Ovary (tissue), 10 donors: ENCODE results near the gene YIPF4. TPM values are rescaled to one million over a fixed set of nuclear protein-coding genes. Genes with fewer than 3 reads are reported as not detected.

Source experiments
- DNase-seq, 5 donors: peaks; one replicate each; pipeline ENCODE4 v3.0.0-alpha.2; 2019 to 2020
- H3K27ac ChIP-seq, 2 donors: fragments of 200-600 bp; one replicate each; pipeline versions ENCODE4 v1.5.1 to v1.8.0; 2019 to 2022
- H3K27me3 ChIP-seq: fragments of 200-600 bp; one replicate; pipeline ENCODE4 v1.8.0; 2022
- H3K36me3 ChIP-seq: fragments of 200-600 bp; sonication (generic); one replicate; pipeline ENCODE4 v1.5.1; 2019
- H3K4me1 ChIP-seq: one replicate; pipeline ENCODE4 v1.8.1; 2013; ENCODE audit warnings: mild to moderate bottlenecking, moderate library complexity; ENCODE audit not compliant: insufficient read depth
- H3K4me3 ChIP-seq: fragments of 200-600 bp; sonication (generic); one replicate; pipeline ENCODE4 v1.5.1; 2017
- H3K9me3 ChIP-seq, 2 donors: fragments of 200-600 bp in 1 of 2; sonication (generic) in 1 of 2; one replicate each; pipeline versions ENCODE4 v1.5.1 to v1.8.1; 2013 to 2019; ENCODE audit warnings: mild to moderate bottlenecking in 1 of 2, moderate library complexity in 1 of 2
- EP300 ChIP-seq: sonication (generic); formaldehyde crosslinking; IDR thresholded peaks from one replicate; pipeline ENCODE4 v1.6.1; 2017; ENCODE audit warnings: antibody characterized with exemption
- POLR2A ChIP-seq: fragments of 450-650 bp; IDR thresholded peaks from one replicate; pipeline ENCODE4 v1.6.1; 2017; ENCODE audit warnings: antibody characterized with exemption, mild to moderate bottlenecking, moderate library complexity
- WGBS, 3 donors: extraction: QIAGEN DNeasy Blood & Tissue Kit in 1 of 3; methylation state at CpG; one replicate each; pipeline versions ENCODE4 v1.1.5 to v1.1.7; 2013 to 2017; 5-methylcytosine and 5-hydroxymethylcytosine counted together
- intact Hi-C, 4 donors: fragments of 100-400 bp; cut with DNase I; formaldehyde crosslinking; loops; one replicate each; pipeline versions ENCODE4 v1.11.0 to v1.15.1; 2022 to 2023
- long read RNA-seq, 3 donors: library from polyadenylated mRNA in 2 of 3; unstranded in 2 of 3; transcript quantifications; one replicate each; pipeline ENCODE4 v2.0.0 and lab custom pipeline, GENCODE V29; 2021 to 2026
- polyA plus RNA-seq, 2 donors: library from polyadenylated mRNA; stranded (reverse); fragments of 200-250 nt in 1 of 2; fragments of 350-450 nt in 1 of 2; fragmentation: Illumina TruSeq in 1 of 2; extraction: RNeasy Lipid Tissue Mini Kit (QIAGEN cat#74804) in 1 of 2; gene quantifications; one replicate each; pipeline ENCODE4 v1.2.3, GENCODE V29; 2013 to 2014
- total RNA-seq, 7 donors: library from RNA; depleted of rRNA in 2 of 7; stranded (reverse); fragments of >200 nt in 2 of 7; fragmentation: NEBNext Ultra II Directional in 3 of 7; extraction: Animal tissue kit (Norgen Biotek cat#: 25700) in 3 of 7; gene quantifications; one replicate each; pipeline versions ENCODE4 v1.1.0 to v1.2.4, GENCODE V29; 2016 to 2023
- TF ChIP-seq, protein P1 (sequence below), 3 donors: fragments of 450-650 bp in 2 of 3; fragments of 200-600 bp in 1 of 3; IDR thresholded peaks; one replicate each; pipeline versions ENCODE4 v1.5.1 to v1.8.0; 2016 to 2022; ENCODE audit warnings: antibody characterized with exemption in 3 of 3, mild to moderate bottlenecking in 1 of 3
- donor health status: DM: no; HTN: no; CAD: no; lungs with moderate emphysema.
- donor health status: DM: no; HTN: no; CAD: no.
- donor health status: Bipolar disorder and iron deficiency.
- donor health status: DM: yes; HTN: yes; CAD: no.
- donor health status: DM: no; HTN: no; CAD: no.
- donor health status: DM: yes; HTN: yes; CAD: no.

The YIPF4 gene
- total RNA-seq (10 to 100 TPM; 10.3 to 45.0 (median 37.7) TPM), polyA plus RNA-seq (10 to 100 TPM; 15.6 to 28.5 TPM)
- long read RNA-seq, donor 1, full-length matches to known transcripts = 76 of 114 reads
- long read RNA-seq, donor 1, partial matches to known transcripts = 7 of 114 reads
- long read RNA-seq, donor 1, other reads (novel, unspliced or antisense) = 31 of 114 reads
- long read RNA-seq, donor 2, full-length matches to known transcripts = 26 of 26 reads
- long read RNA-seq, donor 2, partial matches to known transcripts = 0 of 26 reads
- long read RNA-seq, donor 2, other reads (novel, unspliced or antisense) = 0 of 26 reads
- long read RNA-seq, donor 3, full-length matches to known transcripts = 47 of 61 reads
- long read RNA-seq, donor 3, partial matches to known transcripts = 6 of 61 reads
- long read RNA-seq, donor 3, other reads (novel, unspliced or antisense) = 8 of 61 reads

DNA sequence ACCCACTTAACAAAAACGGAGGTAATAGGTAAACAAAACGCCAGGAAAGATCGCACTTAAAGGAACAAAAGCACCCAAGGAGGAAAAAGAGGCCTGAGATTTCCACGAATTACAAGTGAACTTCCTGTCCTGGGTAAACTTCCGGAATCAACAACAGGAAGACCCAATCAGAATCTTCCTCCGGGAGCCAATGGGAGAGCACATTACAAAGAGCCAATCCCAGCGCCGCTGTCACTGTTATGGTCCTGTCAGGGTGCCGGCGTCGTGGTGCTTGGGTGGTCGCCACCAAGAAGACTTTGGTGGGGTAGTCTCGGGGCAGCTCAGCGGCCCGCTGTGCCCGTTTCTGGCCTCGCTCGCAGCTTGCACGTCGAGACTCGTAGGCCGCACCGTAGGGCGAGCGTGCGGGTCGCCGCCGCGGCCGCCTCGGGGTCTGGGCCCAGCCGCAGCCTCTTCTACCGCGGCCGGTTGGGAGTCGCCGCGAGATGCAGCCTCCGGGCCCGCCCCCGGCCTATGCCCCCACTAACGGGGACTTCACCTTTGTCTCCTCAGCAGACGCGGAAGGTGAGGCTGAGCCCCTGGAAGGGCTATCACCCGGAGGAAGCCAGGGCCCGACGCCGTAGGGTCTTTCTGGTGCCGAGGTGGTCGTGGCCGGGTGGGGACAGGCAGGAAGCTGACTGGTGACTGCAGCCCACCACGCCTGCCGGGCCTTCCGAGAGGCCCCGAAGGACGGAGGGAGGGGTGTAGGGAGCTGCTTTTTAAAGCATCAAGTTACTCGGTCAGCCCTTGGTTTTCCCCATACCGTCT, at the start of gene YIPF4:
Gene YIPF4 (plus strand): TSS at position 231 of the 804 bp plus-strand sequence. CDS start 252 bp downstream, at position 483.
- peaks cover 5% of the 10 kb centered on the region for H3K4me1 ChIP-seq
- WGBS, 3 donors = 0% methylated on average over 46 to 59 of the region's 59 CpGs
- no peaks in the 10 kb centered on the region for H3K36me3 ChIP-seq
- H3K9me3 ChIP-seq = no peaks in the 10 kb centered on the region
- DNase-seq = peak; percentile 80 to 95 (median 92)
- H3K4me3 ChIP-seq = peak within 1 kb of the TSS; percentile 98
- H3K27me3 ChIP-seq = no peaks in the 10 kb centered on the region
- TF ChIP-seq POLR2A (peak; percentile 44), EP300 (no peak)
- TF ChIP-seq, protein P1, sequence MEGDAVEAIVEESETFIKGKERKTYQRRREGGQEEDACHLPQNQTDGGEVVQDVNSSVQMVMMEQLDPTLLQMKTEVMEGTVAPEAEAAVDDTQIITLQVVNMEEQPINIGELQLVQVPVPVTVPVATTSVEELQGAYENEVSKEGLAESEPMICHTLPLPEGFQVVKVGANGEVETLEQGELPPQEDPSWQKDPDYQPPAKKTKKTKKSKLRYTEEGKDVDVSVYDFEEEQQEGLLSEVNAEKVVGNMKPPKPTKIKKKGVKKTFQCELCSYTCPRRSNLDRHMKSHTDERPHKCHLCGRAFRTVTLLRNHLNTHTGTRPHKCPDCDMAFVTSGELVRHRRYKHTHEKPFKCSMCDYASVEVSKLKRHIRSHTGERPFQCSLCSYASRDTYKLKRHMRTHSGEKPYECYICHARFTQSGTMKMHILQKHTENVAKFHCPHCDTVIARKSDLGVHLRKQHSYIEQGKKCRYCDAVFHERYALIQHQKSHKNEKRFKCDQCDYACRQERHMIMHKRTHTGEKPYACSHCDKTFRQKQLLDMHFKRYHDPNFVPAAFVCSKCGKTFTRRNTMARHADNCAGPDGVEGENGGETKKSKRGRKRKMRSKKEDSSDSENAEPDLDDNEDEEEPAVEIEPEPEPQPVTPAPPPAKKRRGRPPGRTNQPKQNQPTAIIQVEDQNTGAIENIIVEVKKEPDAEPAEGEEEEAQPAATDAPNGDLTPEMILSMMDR (IDR thresholded peaks at IDR 0.05) = no peak
- H3K27ac ChIP-seq = peak within 1 kb of the TSS; percentile 19 to 63
- intact Hi-C loops = no loop called here

DNA sequence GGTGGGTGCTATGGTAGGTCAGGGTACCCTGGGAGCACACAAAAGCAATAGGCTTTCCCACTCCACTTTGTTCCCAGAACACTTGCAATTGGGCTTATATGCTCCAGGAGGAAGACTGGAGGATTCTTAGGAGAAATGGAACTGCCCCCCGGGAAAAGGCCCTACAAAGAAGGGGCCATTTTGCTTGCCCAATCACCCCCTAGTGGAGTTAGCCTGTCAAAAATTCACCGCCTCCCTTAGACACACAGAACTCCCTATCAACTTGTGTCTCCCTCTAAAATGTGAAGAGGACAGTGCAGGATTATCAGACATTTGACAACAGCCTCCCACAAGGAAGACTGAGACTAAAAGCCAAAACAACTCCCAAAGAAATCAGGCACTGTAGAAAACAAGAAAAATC, 49.5 kb upstream of the YIPF4 start:
- no peaks in the 10 kb centered on the region for H3K4me1 ChIP-seq
- H3K4me3 ChIP-seq = no peak overlapping the region
- 65 to 81% (median 69%) methylated on average over 2 of the region's 2 CpGs for WGBS, 3 donors
- H3K36me3 ChIP-seq = no peaks in the 10 kb centered on the region
- DNase-seq = no peak
- TF ChIP-seq, protein P1 (IDR thresholded peaks at IDR 0.05) = no peak
- no peak for TF ChIP-seq EP300
- intact Hi-C loops = no loop called here
- no peaks in the 10 kb centered on the region for H3K27me3 ChIP-seq
- H3K27ac ChIP-seq = no peak overlapping the region
- no peaks in the 10 kb centered on the region for H3K9me3 ChIP-seq

DNA sequence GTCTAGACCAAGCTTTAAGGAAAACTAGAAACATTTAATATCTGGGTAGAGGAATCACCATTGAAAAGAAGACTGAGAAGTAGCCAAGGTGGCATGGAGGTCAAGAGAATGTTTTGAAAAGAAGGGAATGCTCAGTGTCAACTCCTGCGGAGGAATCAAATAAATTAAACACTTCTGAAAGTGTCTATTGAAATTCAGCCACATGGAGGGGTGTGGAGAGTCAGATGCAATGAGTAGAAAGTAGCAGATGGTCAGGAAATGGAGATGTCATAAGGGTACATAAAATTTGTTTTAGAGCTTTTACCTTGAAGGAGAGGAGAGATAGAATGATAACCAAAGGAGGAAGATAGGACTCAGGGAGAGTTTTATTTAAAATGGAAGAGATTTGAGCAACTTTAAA, 48.1 kb upstream of the YIPF4 start:
- 3 to 5% (median 3%) methylated on average over 1 of the region's 1 CpG for WGBS, 3 donors
- Histone ChIP-seq H3K9me3 (no peaks in the 10 kb centered on the region), H3K36me3 (no peaks in the 10 kb centered on the region), H3K27ac (no peak overlapping the region), H3K4me1 (no peaks in the 10 kb centered on the region), H3K27me3 (no peaks in the 10 kb centered on the region), H3K4me3 (no peak overlapping the region)
- DNase-seq = no peak
- intact Hi-C loops = no loop called here
- TF ChIP-seq EP300 (no peak), POLR2A (no peak)
- TF ChIP-seq, protein P1 (IDR thresholded peaks at IDR 0.05) = no peak

DNA sequence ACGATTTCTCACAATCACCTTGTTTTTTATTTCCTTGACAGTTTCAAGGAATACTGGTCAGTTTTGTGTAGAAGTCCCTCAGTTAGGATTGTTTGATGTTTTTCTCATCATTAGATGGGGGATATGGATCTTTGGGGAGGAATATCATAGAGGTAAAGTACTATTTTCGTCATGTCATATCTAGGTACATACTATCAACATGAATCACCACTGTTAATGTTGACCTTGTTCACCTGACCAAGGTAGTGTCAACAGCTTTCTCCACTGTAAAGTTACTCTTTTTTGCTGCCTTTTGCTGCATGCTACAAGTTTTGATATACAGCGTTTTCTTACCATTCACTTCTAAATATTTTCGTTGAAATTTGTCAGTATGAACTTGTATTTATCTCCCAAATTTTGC, 45.7 kb upstream of the YIPF4 start:
- TF ChIP-seq POLR2A (no peak), EP300 (no peak)
- TF ChIP-seq, protein P1 (IDR thresholded peaks at IDR 0.05) = no peak
- no peaks in the 10 kb centered on the region for H3K4me1 ChIP-seq
- WGBS, 3 donors = 84 to 94% (median 93%) methylated on average over 4 of the region's 4 CpGs
- H3K9me3 ChIP-seq = no peaks in the 10 kb centered on the region
- H3K27ac ChIP-seq = no peak overlapping the region
- intact Hi-C loops = no loop called here
- no peak overlapping the region for H3K4me3 ChIP-seq
- no peak for DNase-seq
- H3K27me3 ChIP-seq = no peaks in the 10 kb centered on the region
- no peaks in the 10 kb centered on the region for H3K36me3 ChIP-seq
